Central memory CD8-positive, alpha-beta T cell (primary cell): ENCODE data around the gene TRIP11.
A peak's percentile ranks its signal among the peaks of the same experiment; 100 is the strongest.

Experiments used
- ATAC-seq: fragments of 150-1000 bp; cut with Tn5 transposase; replicated peaks from 2 replicates; pipeline ENCODE4 v1.10.0; 2022; ENCODE audit warnings: mild to moderate bottlenecking, moderate FRiP score, moderate number of reproducible peaks; ENCODE audit not compliant: poor library complexity, severe bottlenecking; ENCODE audit errors: extremely low read depth
- DNase-seq, 2 donors: peaks; one replicate each; pipeline ENCODE4 v3.0.0; 2021; ENCODE audit warnings: low spot score in 2 of 2
- H3K27ac Mint-ChIP-seq: one replicate; pipeline ENCODE4 v1.8.0; 2022; ENCODE audit warnings: low read depth, mild to moderate bottlenecking, moderate library complexity, mixed read lengths
- H3K27me3 Mint-ChIP-seq: one replicate; pipeline ENCODE4 v1.8.0; 2022; ENCODE audit warnings: mixed read lengths
- H3K36me3 Mint-ChIP-seq: one replicate; pipeline ENCODE4 v1.8.0; 2022; ENCODE audit warnings: mild to moderate bottlenecking, moderate library complexity, mixed read lengths; ENCODE audit not compliant: insufficient read depth
- H3K4me1 Mint-ChIP-seq: one replicate; pipeline ENCODE4 v1.8.0; 2022; ENCODE audit warnings: mixed read lengths
- H3K4me3 Mint-ChIP-seq: one replicate; pipeline ENCODE4 v1.8.0; 2022; ENCODE audit warnings: mild to moderate bottlenecking, moderate library complexity, mixed read lengths
- H3K9me3 Mint-ChIP-seq: one replicate; pipeline ENCODE4 v1.8.0; 2022; ENCODE audit warnings: mixed read lengths

TRIP11 gene

DNA sequence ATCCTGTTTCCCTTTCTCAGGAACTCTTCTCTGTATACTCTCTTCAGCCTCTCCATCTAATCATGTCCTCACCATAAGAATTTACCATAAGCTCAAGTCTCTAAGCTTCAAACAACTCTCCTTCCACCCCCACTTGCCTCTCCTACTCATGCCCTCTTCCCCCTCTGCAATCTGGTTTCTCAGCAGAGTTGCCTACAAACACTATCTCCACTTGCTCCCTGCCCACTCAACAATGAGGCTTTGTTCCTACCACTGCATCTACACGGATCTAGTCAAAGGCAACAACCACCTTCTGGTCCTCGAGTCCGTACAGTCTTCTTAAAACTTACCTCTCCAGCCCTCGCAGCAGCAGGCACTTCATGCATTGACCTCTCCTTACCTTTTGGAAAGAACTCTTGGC lies 75.1 kb downstream of the TRIP11 start:
- Mint-ChIP-seq H3K9me3 (no peaks in the 10 kb centered on the region), H3K4me3 (no peak overlapping the region), H3K27me3 (no peaks in the 10 kb centered on the region), H3K27ac (no peak overlapping the region), H3K36me3 (peaks cover 6% of the 10 kb centered on the region), H3K4me1 (peaks cover 7% of the 10 kb centered on the region)
- no peak for DNase-seq
- no peak for ATAC-seq

DNA sequence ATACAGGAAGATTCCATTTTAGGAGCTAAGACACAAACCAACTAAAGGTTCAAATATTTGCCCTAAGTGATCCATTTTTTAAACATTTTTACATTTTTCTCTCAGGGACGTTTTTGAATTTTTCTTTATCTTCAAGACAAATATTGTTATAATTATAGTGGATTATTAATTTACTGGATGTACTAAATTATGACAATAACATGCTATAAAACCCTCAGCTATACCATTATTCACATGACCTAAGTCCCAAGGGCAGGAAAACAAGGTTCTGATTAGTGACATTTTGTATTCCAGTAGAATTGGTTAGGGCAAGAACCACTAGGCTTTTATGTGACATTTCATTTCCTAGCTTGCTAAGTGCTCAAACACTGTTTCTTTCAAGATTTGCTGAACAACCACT lies 75.8 kb downstream of the TRIP11 start:
- Mint-ChIP-seq H3K36me3 (peaks cover 4% of the 10 kb centered on the region), H3K4me3 (no peak overlapping the region), H3K27ac (no peak overlapping the region), H3K4me1 (peaks cover 7% of the 10 kb centered on the region), H3K9me3 (no peaks in the 10 kb centered on the region), H3K27me3 (no peaks in the 10 kb centered on the region)
- DNase-seq = no peak
- no peak for ATAC-seq

DNA sequence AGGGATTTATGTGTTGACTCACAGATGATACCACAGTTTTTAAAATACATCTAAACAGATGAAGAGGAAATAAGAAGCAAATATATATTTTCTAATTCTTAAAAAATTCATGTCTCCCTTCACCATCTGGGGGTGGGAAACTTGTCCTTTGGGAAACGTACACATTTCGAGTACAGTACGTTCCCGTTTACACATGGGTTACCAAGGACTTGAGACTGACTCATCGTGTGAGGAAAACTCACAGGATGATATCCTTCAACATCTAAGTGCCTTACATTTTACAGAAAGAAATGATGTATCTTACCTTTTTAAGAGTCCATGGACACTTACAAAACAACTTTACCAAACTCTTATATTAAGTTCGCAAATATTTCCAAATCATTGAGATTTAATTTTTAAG lies 76.4 kb downstream of the TRIP11 start:
- Mint-ChIP-seq H3K36me3 (peaks cover 4% of the 10 kb centered on the region), H3K9me3 (no peaks in the 10 kb centered on the region), H3K27ac (no peak overlapping the region), H3K4me1 (peaks cover 2% of the 10 kb centered on the region), H3K27me3 (no peaks in the 10 kb centered on the region), H3K4me3 (no peak overlapping the region)
- ATAC-seq (no peak), DNase-seq (no peak)

DNA sequence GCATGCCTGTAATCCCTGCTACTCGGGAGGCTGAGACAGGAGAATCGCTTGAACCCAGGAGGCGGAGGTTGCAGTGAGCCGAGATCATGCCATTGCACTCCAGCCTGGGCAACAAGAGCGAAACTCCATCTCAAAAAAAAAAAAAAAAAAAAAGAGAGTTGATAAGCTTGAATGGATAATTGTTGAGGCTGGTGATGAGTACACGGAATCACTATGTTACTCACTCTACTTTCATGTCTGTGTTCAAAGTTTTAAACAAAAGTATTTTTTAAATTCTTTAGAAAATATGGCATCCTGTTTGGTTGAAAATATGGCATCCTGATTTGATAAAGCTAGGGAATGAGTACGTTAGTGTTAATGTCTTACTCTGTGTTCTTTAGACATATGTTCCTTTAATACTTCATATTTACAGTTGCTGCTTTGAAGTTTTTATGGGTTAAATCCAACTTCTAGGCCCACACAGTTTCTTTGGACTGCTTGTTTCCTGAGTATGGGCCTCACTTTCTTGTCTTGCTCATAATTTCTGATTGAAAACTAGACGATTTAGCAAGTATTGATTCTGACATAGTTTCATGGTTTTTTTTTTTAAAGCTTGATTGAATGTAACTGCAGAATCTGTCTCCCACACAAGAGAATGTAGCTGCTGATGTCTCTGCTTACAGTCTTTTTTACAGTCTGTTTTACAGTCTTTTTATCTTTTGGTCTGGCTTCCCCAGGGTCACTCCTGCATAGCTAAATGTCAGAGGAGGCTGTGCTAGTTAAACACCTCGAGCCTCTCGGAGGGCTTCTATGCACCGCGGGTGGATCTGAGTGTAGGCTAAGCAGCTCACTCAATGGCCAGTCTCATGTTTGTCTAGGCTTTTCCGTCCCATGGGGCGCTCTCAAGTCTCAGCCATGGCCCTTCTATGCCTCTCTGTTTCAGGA lies 78.3 kb downstream of the TRIP11 start:
- Mint-ChIP-seq H3K27ac (no peak overlapping the region), H3K27me3 (peaks cover 15% of the 10 kb centered on the region), H3K4me1 (no peaks in the 10 kb centered on the region), H3K4me3 (no peak overlapping the region), H3K9me3 (no peaks in the 10 kb centered on the region), H3K36me3 (peaks cover under 1% of the 10 kb centered on the region)
- ATAC-seq (no peak), DNase-seq (no peak)

DNA sequence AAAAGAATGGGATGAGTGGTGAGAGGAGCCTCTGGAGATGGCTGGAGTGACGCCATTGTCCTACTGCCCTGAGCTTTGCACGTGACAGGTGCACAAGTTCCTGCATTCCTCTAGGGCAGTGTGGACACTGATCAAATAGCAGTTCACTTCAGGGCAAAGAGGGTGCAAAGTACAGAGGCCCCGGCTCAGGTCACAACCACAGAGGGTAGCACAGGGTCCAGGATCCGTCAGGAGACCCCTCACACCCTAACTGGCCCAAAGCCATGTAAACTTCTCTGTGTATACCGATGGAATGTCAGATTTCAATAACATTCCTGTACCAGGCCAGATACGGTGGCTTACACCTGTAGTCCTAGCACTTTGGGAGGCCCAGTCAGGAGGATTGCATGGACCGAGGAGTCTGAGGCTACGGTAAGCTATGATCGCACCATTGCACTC lies 82.0 kb downstream of the TRIP11 start:
- H3K27ac Mint-ChIP-seq = no peak overlapping the region
- no peak for ATAC-seq
- H3K36me3 Mint-ChIP-seq = no peaks in the 10 kb centered on the region

DNA sequence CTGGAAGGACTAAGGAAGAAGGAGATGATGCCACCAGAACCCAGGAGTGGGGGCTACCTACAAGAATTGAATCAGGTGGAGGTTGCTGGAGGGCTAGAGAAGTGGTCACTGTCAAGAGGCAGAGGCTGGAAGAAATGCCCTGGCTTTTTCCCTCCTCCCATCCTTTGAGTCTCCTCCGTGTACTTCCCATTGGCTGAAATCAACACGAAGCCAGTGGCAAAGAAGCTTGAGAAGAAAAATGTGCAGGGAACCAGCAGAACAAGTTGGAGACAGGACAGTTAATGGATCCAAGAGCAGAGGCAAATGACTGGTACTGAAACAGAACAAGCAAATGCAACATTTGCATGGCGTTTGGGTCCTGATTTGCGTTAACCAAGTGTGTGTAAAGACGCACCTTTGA lies 83.2 kb downstream of the TRIP11 start:
- Mint-ChIP-seq H3K27ac (no peak overlapping the region), H3K36me3 (no peaks in the 10 kb centered on the region), H3K4me1 (no peaks in the 10 kb centered on the region), H3K4me3 (no peak overlapping the region), H3K9me3 (no peaks in the 10 kb centered on the region), H3K27me3 (peaks cover 35% of the 10 kb centered on the region)
- no peak for ATAC-seq
- no peak for DNase-seq

More for the DNA sequence above, 82.0 kb downstream of the TRIP11 start:
- Mint-ChIP-seq H3K4me1 (no peaks in the 10 kb centered on the region), H3K9me3 (no peaks in the 10 kb centered on the region), H3K27me3 (peaks cover 35% of the 10 kb centered on the region), H3K4me3 (no peak overlapping the region)
- no peak for DNase-seq

DNA sequence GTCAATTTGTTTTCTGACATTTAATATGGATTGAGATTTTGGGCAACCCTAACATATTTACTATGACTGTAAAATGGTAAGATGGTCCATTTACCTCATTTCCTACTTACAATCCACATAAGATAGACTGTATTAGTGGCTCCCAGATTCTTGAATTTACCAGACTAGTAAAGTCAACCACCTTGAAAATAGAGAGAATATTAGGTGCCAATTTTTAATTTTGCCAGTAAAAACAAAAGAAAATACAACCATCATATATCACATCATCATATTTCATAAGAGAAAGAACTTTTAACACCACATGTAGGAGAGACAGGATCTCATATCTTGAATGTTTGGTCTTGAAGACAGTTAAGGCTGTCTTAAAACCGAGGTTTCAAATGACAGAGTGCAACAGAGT lies 84.7 kb downstream of the TRIP11 start:
- Mint-ChIP-seq H3K27ac (no peak overlapping the region), H3K4me1 (no peaks in the 10 kb centered on the region), H3K36me3 (no peaks in the 10 kb centered on the region), H3K9me3 (no peaks in the 10 kb centered on the region), H3K4me3 (no peak overlapping the region), H3K27me3 (peaks cover 44% of the 10 kb centered on the region)
- DNase-seq (no peak), ATAC-seq (no peak)

DNA sequence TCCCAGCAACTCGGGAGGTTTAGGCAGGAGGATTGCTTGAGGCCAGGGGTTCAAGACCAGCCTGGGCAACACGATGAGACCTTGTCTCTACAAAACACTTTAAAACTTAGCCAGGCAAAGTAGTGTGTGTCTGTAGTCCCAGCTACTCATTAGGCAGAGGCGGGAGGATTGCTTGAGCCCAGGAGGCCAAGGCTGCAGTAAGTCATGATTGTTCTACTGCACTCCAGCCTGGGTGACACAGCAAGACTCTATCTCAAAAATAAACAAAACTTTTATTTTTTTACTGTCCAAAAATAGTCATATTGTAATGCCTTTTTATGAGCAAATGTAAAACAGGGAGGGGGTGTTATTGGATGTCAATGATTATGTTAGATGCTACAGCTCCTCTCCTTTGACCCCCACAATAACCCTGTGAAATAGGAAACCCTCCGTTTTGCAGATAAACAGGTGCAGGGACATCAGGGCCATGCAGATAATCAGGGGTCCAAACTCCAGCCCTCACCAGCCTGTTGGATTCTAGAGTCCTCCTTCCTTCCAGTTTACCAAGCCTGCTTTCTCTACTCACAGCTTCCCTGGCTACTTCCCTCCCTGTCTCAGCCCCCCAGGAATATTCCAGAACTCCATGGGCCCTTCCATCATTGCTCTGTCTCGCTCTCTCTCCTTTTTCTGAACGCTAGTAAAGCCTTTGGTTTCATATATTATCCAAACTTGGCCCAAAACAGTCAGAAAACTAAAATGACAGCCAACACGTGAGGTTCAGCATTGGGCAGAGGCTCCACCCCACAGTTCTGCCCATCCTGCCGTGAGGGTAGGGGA lies 86.5 kb downstream of the TRIP11 start:
- no peak for DNase-seq
- Mint-ChIP-seq H3K9me3 (no peaks in the 10 kb centered on the region), H3K4me3 (no peak overlapping the region), H3K27me3 (peaks cover 44% of the 10 kb centered on the region), H3K4me1 (no peaks in the 10 kb centered on the region), H3K36me3 (no peaks in the 10 kb centered on the region), H3K27ac (no peak overlapping the region)
- ATAC-seq = no peak

DNA sequence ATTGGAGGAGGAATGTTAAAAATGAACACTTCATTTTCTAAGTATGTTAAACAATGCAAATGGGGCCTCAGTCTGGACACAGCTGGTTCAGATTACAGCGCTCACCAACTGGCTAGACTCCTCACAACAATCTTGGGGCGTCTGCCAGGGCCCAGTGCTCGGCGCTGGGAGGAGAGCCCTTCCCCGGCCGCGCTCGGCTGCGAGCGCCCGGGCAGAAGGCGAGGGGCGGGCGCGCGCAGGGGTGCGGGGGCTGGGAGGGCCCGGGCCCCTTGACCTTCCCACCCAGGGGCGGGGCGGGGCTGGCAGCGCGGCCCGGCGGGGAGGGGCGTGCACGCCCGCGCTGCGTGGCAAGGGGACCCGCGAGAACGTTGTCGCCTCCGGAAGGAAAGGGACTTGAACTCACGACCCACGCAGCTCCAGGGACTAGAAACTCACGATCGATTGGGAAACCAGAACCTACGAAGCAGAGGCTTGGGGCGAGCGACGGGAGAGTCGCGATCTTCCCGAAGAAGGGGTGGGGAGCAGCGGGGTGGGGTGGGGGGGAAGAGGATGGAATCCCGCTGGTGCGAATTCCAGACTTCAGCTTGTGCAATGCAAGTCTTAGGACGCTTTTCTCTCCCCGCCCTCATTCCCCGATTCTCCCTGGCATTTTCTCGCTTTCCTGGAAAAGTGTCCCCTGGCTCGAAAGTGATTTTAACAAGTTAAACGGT lies 92.2 kb downstream of the TRIP11 start, which contains the start of gene FBLN5:
Gene FBLN5 (minus strand): TSS at position 220 of the 710 bp plus-strand sequence. CDS start 465 bp downstream, outside the sequence.
- peaks cover 47% of the 10 kb centered on the region for H3K27me3 Mint-ChIP-seq
- H3K36me3 Mint-ChIP-seq = no peaks in the 10 kb centered on the region
- H3K4me1 Mint-ChIP-seq = peaks cover 16% of the 10 kb centered on the region
- H3K9me3 Mint-ChIP-seq = no peaks in the 10 kb centered on the region
- DNase-seq (no peak), ATAC-seq (peak; percentile 40)
- no peak within 1 kb of the TSS for H3K27ac Mint-ChIP-seq
- H3K4me3 Mint-ChIP-seq = peak within 1 kb of the TSS; percentile 76

DNA sequence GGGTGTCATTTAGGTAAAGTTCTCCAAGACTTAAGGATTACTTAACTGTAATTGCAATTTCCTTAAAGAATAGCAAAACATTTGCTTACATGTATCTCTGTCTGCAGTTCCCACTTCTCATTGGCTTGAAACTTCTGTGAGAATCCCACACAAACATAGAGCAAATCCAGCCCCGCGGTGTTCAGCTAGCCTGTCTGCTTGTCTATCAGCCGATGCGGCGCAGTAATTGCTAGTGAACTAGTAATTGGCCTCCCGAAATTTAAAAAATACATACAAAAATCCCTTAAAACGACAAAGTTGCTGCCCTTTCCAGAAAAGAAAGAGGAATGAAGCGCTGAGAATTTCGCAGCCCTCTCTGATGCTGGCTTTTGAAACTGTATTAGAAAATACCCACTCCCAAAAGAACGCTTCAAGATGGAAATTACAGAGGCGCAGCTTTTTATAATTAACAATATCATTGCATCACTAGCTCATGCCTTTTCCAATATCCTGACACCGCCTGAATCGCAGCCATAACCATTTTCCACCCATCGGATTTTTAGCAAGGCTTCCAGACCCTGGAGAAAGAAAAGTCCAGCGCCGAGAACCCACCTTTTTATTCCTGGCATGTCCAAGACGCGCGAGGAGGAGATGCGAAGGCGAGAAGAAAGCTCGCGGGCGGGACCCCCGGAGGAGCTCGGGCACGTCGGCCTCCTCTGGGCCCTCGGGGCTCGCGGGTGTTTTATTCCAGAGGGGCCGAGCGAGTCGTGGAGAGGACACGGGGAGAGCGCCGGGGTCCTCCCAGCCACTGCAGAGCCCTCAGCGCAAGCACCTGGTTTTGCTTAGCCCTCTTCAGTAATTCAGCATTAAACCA lies 93.0 kb downstream of the TRIP11 start:
- ATAC-seq (no peak), DNase-seq (no peak)

DNA sequence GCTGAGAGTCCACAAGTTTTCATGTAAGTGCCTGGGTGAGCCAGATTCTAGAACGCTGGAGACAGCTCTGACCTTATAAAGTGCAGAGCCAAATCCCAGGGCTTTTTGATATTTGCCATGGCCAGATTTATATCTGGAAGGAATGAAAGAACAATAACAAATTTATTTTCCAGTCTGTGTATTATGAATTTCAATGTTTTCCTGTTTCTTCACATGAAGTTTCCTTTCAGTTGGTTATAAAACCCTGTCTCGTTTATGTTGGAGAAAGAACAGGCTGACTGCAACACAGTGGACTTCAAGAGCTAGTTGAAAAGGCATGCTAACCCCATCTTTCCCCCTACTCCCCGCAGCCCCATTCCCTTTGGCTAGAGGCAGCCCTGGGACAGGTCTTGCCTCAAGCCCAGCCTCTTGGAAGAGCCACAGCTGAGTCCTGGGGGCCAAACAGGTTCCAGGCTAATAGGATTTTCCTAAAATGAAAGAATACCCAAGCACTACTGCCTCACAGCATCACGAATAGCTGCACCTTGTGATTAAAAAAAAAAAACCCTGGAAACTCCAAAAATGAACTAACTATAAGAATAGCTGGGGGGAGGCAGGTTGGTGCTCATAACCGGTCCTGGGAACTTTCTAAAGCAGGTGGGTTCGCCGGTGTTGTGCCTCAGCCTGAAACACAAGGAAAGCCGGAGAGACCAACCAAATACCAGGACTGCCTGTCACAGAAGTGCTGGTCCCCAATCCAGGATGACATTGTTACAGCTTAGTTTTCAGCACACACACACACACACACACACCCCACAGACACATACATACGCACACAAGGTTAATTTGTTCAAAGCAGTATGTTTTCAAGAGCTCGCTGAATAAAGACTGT lies 93.9 kb downstream of the TRIP11 start:
- DNase-seq (no peak), ATAC-seq (no peak)
- Mint-ChIP-seq H3K36me3 (peaks cover 2% of the 10 kb centered on the region), H3K27me3 (peaks cover 44% of the 10 kb centered on the region), H3K9me3 (no peaks in the 10 kb centered on the region), H3K4me1 (peaks cover 16% of the 10 kb centered on the region), H3K27ac (no peak overlapping the region), H3K4me3 (peak overlapping the region; percentile 76)

More for the DNA sequence above, 93.0 kb downstream of the TRIP11 start:
- H3K9me3 Mint-ChIP-seq = no peaks in the 10 kb centered on the region
- H3K4me1 Mint-ChIP-seq = peaks cover 16% of the 10 kb centered on the region
- no peak overlapping the region for H3K27ac Mint-ChIP-seq
- H3K36me3 Mint-ChIP-seq = peaks cover under 1% of the 10 kb centered on the region
- H3K4me3 Mint-ChIP-seq = peak overlapping the region; percentile 76
- peaks cover 47% of the 10 kb centered on the region for H3K27me3 Mint-ChIP-seq
